Measurements from ENCODE around the gene CFAP126.

DNA sequence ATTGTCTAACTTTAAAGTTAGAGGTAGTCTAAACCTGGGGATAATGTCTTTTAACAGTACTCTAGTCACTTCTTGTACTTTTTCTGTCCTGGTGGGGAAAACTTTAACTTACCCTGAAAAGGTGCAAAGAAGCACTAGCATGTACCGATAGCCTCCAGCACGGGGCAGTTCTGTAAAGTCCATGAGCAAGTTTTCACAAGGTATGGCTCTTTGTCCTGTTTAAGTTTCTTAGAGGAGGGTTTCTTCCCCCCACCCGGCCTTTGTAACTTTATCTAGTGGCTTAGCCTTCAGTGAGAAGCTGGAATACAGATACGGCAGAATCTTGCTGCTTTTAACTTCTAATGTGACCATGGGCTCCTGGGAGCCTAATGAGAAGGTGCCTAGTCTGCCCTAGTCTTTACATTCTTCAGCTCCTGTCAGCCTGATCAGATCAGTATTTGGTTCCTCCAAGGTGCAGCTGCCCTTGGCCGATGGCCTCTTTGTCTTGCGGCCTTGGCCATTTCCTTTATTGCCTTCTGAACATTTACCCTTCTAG, 39.8 kb upstream of the CFAP126 start:
- no peak for TF ChIP-seq EZH2 (IDR thresholded peaks at IDR 0.05; ENCODE audit: borderline replicate concordance, insufficient read depth, low read depth, low read length, poor library complexity, severe bottlenecking)
- TF ChIP-seq, protein P1, sequence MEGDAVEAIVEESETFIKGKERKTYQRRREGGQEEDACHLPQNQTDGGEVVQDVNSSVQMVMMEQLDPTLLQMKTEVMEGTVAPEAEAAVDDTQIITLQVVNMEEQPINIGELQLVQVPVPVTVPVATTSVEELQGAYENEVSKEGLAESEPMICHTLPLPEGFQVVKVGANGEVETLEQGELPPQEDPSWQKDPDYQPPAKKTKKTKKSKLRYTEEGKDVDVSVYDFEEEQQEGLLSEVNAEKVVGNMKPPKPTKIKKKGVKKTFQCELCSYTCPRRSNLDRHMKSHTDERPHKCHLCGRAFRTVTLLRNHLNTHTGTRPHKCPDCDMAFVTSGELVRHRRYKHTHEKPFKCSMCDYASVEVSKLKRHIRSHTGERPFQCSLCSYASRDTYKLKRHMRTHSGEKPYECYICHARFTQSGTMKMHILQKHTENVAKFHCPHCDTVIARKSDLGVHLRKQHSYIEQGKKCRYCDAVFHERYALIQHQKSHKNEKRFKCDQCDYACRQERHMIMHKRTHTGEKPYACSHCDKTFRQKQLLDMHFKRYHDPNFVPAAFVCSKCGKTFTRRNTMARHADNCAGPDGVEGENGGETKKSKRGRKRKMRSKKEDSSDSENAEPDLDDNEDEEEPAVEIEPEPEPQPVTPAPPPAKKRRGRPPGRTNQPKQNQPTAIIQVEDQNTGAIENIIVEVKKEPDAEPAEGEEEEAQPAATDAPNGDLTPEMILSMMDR (IDR thresholded peaks at IDR 0.05) = no peak

All from B cell (primary cell).